Umbilical cord (tissue), 2 donors: ENCODE data around the gene CA10. TPM values are rescaled to one million over a fixed set of nuclear protein-coding genes. Genes with fewer than 3 reads are reported as not detected.

Source experiments
- DNase-seq: peaks from one replicate; pipeline ENCODE4 v3.0.0-alpha.2; 2015; ENCODE audit warnings: low spot score
- total RNA-seq: library from RNA; depleted of rRNA; stranded (reverse); fragments of >200 nt; gene quantifications from one replicate; pipeline ENCODE4 v1.2.3, GENCODE V29; 2014; ENCODE audit warnings: low replicate concordance; ENCODE audit not compliant: insufficient read depth

Gene CA10
- total RNA-seq, 1 donor from 2014 or later = 0.24 TPM

DNA sequence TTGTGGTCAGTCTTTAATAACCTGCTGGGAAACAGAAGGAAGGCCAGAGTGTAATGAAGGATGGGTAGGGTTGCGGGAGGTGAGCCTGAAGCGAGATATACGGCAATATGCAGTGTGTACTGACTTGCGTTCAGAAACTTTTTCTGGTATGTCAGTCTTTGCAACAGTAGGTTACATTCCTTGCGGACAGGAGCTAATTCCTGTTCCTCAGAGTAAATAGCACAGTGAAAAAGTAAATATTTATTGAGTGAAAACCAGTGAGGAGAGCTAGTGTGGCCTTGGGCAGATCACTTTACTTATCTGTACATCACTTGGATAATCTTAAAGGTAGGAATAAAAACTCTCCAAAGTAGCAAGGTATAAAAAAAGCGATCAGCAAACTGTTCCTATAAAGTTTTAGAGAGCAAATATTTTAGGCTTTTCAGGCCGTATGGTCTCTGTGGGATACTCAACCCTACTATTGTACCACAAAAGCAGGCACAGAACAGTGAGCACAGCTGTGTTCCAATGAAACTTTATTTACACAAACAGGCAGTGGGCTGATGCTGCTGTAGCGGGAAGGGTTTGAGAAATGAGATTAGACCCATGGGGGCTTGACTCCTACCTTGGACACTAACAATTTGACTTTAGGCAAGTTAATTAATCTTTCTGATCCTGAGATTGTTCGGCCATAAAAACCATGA lies 550.1 kb downstream of the CA10 start:
- no peak for DNase-seq

DNA sequence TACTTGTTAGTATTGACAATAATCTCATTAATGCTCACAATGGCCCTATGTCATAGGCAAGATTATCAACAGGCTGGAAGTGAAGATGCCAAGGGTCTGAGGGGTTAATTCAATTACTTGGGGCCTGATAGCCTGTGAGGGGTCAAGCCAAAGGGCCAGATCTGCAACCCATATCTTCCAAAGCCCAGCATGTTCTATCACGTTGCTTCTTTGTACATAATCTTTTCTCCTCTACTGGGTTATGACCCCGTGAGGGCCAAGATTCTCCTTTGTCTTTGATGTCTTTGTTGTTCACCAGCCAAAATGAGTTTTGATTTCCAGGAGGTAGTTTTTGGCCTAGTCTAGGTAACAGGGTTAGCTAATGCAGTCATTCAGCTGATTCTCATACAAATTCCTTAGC lies 551.0 kb downstream of the CA10 start:
- no peak for DNase-seq

DNA sequence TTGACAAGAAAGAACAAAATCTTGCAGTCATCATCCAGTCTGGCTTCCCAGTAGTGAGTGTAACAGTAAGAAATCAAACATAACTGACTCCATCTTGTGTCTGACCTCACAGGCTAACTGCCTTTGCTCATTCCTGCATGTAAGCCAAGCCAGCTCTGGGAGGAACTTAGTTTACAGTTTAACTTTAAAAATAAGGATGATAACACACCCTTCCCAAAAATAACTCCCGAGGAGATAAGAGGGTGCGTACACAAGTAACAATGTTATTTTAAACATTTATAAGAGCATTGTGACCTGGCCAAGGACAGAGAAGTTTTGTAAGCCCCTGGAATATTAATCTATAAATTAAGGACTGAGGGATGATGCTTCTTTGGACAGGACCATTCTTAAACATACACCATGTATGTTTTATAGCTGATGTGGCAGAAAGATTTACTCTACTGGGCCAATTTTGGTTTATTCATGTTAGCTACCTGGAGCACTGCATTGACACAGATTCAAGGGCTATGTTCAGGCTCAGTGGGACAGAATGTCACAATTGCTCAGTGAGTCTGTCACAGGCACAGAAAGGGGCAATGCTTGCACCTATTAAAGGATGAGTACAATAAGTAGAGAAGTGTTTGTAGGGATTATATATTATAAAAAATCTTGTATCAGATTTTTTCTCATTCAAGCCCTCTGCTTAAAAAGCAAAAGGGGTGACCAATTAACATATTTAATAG lies 554.1 kb downstream of the CA10 start:
- DNase-seq = no peak

DNA sequence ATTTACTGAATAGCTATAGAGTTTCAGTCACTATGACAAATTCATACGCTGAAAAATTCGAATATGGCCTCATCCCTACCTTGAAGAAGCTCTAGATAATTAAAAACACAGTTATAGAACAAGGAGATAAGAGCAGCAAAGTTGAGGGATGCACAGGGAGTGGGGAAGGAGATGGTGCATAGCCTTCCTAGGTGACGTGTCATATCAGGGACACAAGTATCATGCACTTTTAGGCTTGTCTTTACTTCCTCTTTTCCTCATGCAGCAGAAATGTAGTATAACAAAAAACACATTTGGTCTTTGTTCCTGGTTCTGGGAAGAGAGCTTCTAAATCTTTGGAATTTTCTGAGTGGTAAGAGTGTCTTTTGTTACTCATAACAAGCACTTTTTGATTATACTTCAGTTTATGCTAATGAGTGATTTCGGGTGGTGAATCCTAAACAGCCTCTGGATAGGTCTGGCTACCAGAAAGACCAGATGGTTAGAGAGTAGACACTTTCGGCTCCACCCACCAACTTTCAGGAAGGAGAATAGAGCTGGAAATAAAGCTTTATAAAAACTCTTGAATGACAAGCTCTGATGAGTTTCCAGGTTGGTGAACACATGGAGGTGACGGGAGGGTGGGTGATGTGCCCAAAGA lies 556.8 kb downstream of the CA10 start:
- no peak for DNase-seq

DNA sequence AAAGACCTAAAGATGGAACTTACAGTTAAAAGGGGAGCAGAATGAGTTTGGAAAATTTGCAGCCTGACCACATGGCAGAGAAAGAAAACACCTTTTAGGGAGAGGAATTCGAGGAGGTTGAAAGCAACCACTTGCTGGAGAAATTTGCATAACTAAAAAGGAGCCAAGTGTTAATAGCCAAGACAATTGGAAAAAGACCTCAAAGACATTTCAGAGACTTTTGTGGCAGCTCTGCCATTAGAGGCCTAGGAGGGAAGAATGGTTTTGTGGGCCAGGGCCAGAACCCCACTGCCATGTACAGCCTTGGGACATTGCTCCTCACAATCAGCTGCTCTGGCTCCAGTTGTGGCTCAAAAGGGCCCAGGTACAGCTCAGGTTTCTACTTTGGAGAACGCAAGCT lies 559.7 kb downstream of the CA10 start:
- DNase-seq = no peak

DNA sequence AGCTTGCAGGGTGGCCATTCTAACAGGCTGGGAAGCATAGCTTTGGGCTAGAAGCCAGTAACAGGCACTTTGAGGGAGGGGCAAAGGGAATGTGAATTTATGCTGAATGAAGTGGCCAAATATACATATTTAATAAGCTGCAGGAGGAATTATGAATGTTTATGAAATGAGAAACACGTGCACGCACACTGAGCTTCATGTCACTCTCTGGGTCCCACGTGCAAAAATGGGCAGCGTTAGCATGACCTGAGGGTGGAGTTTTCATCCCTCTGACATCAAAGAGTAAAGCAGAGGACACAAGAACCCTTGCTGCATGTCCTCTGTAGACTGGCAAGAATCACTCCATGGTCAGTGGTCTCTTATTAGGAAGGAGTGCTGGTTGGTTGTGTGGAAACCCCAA lies 561.2 kb downstream of the CA10 start:
- no peak for DNase-seq

DNA sequence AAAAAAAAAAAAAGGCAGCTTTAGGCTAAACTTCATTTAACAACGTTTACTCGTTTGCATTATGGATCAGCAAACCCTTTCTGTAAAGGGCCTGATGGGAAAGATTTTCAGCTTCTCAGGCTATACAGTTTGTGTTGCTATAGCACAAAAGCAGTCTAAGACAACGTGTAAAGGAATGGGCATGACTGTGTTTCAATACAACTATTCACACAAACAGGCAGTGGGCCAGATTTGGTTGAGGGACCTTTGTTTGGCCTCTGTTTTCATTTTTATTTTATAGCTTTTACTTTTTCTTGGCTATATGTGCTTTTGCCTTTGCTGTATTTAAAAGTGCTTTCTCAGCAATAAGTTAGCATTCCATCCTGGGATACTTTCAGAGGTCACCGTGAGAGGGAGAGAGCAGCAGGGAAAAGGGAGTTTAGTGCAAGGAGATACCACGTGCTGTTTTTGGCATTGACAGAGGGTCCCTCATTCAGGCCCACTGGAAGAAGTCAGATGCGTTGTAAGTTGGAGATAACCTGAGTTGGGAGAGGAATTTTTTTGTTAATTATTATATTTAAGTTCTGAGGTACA lies 562.6 kb downstream of the CA10 start:
- peak; percentile 6 for DNase-seq

DNA sequence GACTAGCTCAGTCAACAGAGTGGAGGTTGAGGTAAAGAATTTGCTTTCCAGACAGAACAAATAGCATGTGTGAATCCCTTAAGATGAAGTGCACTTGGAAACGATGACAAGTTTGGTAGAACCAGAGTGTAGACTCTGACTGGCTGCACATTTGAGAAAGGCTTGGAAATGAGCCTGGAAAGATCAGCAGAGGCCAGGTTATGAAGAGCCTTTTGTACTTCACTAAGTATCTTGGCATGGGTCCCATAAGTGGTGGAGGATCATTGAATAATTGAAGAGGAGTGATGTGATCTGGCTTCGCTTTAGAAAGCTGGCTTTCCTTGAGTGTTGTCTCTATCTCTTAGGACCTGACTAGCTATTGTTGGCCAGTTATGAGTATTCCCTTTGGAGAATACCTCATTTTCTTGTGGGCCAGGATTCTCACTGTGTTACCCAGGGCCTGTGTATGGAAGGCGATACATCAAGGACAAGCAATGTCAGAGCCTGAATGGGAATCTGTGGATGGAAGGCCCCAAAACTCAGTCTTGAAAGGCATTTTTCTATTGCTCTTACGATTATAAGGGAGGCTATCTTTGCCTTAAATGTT lies 568.4 kb downstream of the CA10 start:
- DNase-seq = no peak

DNA sequence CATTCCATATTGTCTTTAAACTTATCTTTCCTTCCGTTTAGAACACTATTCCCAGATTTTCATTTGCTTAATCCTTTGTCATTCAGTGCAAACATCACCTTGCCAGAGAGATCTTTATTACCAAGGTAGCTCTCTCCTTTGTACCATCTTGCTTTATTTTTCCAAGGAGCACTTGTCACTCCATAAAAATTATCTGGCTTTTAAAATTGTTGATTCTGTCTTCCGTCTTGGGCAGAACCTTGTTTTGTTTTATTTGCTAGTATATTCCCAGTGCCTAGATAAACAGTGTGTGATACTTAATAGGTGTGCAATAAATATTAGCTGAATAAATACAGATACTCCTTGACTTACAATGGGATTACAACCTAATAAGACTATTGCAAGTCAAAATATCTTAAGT lies 570.5 kb downstream of the CA10 start:
- DNase-seq = no peak

DNA sequence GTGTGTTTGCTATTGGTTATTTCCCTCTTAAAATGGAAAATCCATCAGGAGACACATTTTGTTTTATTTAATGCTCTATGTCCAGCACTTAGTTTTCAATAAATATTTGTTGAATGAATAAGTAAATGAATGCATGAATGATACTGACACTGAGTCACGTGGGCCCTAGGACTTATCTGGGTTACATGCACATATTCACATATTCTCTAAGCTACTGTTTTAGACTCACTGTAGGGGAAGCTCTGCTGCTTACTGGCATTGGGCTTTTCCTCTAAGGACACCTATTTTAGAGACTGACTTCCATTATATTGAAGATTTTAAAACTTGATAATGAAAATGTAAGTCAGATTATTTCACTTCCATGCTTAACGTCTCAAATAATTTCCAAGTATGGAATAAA lies 571.0 kb downstream of the CA10 start:
- no peak for DNase-seq

DNA sequence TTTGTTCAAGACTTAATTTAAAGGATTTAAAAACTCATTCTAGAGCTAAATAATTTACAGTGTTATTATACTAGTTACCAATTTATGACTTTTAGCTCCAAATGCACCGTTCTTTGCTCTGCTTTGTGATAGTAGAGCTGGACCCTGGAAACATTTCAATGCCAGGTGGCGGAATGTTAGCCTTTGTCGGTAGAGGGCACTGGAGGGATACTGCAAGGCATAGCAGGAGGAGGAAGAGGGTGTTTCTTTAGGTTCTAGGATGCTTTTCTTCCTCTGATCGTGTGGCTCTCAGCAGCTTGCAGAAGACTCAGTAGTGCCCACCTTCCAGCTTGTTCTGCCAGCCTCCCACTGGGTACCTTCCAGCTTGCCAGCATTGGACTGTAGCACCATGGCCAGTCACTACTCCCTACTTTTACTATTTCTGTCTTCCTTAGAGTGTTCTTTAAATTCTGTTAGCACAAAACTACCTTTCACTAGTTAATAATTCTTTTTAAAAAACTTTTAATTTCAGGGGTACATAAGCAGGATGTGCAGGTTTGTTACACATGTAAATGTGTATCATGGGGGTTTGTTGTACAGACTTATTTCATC lies 572.9 kb downstream of the CA10 start:
- DNase-seq = no peak

DNA sequence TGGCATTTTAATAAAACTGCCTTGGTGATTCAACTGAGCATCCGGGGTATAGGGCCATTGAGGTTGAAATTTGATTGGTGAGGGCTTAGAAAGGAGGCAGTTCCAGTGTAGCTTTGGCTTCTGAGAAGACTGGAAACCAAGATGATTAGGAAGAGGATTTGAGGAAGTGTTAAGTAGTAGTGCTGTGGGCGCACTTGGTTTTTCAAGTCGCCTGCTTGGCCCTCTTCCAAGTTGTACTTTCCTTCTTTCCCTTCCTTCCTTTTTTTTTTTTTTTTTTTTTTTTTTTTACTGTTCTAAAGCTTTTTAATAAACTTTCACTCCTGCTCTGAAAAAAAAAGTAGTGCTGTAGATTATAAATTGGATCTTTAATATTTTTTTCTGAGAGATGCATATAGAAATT lies 577.6 kb downstream of the CA10 start:
- DNase-seq = no peak
